Measurements from ENCODE around the gene PEX14.

DNA sequence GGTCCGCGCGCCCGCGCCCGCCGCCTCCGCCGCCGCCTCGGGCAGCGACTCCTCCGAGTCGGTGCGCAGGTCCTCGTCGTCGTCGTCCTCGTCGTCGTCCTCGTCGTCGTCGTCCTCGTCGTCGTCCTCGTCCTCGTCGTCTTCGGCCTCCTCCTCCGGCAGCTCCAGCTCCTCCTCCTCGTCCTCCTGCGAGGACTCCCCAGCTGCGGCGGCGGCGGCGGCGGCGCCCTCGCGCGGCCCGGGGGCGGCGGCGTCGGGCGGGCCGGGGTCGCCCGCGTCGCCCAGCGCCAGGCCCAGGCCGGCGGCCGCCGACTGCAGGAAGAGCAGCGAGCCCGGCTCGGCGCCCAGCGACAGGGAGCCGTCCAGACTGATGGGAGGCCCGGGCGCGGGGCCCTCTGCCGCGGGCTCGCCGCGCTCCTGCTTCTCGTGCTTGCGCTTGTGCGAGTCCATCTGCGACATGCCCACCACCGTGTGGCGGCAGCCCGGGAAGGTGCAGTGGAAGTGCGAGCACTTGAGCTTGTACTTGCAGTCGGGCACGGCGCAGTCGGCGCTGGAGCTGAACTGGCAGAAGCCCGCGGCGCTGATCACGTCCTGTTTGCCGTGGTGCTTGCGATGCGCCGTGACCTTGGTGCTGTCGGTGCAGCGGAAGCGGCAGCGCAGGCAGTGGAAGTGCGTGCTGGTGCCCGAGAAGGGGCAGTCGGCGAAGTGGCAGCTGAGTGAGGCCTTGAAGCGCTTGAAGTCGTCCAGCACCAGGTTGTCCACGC lies 164.4 kb downstream of the PEX14 start:
- 0 out of 2 replicates have a peak, but pooled peaks have one; percentile 45 for TF ChIP-seq KAT7 (CRISPR knock-in tag; IDR thresholded peaks at IDR 0.05; ENCODE audit: borderline replicate concordance)
- TF ChIP-seq, protein P1, sequence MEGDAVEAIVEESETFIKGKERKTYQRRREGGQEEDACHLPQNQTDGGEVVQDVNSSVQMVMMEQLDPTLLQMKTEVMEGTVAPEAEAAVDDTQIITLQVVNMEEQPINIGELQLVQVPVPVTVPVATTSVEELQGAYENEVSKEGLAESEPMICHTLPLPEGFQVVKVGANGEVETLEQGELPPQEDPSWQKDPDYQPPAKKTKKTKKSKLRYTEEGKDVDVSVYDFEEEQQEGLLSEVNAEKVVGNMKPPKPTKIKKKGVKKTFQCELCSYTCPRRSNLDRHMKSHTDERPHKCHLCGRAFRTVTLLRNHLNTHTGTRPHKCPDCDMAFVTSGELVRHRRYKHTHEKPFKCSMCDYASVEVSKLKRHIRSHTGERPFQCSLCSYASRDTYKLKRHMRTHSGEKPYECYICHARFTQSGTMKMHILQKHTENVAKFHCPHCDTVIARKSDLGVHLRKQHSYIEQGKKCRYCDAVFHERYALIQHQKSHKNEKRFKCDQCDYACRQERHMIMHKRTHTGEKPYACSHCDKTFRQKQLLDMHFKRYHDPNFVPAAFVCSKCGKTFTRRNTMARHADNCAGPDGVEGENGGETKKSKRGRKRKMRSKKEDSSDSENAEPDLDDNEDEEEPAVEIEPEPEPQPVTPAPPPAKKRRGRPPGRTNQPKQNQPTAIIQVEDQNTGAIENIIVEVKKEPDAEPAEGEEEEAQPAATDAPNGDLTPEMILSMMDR (IDR thresholded peaks at IDR 0.05), result no peak
- TF ChIP-seq SOX15 (CRISPR knock-in tag; IDR thresholded peaks at IDR 0.05), result no peak
- TF ChIP-seq ETV6 (CRISPR knock-in tag; IDR thresholded peaks at IDR 0.05), result no peak
- TF ChIP-seq, protein P2, sequence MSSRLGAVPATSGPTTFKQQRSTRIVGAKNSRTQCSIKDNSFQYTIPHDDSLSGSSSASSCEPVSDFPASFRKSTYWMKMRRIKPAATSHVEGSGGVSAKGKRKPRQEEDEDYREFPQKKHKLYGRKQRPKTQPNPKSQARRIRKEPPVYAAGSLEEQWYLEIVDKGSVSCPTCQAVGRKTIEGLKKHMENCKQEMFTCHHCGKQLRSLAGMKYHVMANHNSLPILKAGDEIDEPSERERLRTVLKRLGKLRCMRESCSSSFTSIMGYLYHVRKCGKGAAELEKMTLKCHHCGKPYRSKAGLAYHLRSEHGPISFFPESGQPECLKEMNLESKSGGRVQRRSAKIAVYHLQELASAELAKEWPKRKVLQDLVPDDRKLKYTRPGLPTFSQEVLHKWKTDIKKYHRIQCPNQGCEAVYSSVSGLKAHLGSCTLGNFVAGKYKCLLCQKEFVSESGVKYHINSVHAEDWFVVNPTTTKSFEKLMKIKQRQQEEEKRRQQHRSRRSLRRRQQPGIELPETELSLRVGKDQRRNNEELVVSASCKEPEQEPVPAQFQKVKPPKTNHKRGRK (CRISPR knock-in tag; IDR thresholded peaks at IDR 0.05; ENCODE audit: borderline replicate concordance), result no peak
- no peak for TF ChIP-seq ZNF232 (CRISPR knock-in tag; IDR thresholded peaks at IDR 0.05)
- TF ChIP-seq, protein P3, sequence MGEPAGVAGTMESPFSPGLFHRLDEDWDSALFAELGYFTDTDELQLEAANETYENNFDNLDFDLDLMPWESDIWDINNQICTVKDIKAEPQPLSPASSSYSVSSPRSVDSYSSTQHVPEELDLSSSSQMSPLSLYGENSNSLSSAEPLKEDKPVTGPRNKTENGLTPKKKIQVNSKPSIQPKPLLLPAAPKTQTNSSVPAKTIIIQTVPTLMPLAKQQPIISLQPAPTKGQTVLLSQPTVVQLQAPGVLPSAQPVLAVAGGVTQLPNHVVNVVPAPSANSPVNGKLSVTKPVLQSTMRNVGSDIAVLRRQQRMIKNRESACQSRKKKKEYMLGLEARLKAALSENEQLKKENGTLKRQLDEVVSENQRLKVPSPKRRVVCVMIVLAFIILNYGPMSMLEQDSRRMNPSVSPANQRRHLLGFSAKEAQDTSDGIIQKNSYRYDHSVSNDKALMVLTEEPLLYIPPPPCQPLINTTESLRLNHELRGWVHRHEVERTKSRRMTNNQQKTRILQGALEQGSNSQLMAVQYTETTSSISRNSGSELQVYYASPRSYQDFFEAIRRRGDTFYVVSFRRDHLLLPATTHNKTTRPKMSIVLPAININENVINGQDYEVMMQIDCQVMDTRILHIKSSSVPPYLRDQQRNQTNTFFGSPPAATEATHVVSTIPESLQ (CRISPR knock-in tag; IDR thresholded peaks at IDR 0.05), result no peak

All from WTC11 (cell line).